GM19193 (cell line): Measurements from ENCODE around the gene PPP1R14C.

ENCODE experiments used
- POLR2A ChIP-seq: IDR thresholded peaks from 4 replicates; pipeline ENCODE4 v1.6.1; 2011; ENCODE audit not compliant: insufficient read depth, insufficient read length; ENCODE audit errors: extremely low read depth

The PPP1R14C gene

GRCh38 chr6:150198532-150198931, 55.7 kb downstream of the PPP1R14C start:
- TF ChIP-seq POLR2A, result no peak

- no peak for TF ChIP-seq POLR2A
These were observed 56.4 kb downstream of the PPP1R14C start for GRCh38 chr6:150199241-150199640.

- TF ChIP-seq POLR2A, result no peak
These were observed 57.7 kb downstream of the PPP1R14C start for GRCh38 chr6:150200428-150201100.

- TF ChIP-seq POLR2A, result no peak
These were observed 58.4 kb downstream of the PPP1R14C start for GRCh38 chr6:150201285-150201684.

GRCh38 chr6:150201772-150202329, 59.0 kb downstream of the PPP1R14C start:
- no peak for TF ChIP-seq POLR2A

- TF ChIP-seq POLR2A, result no peak
These were observed 59.6 kb downstream of the PPP1R14C start for GRCh38 chr6:150202404-150202803.

GRCh38 chr6:150202934-150203333, 60.1 kb downstream of the PPP1R14C start:
- TF ChIP-seq POLR2A, result no peak

GRCh38 chr6:150203378-150203777, 60.5 kb downstream of the PPP1R14C start:
- no peak for TF ChIP-seq POLR2A

GRCh38 chr6:150203871-150204545, 61.2 kb downstream of the PPP1R14C start:
- TF ChIP-seq POLR2A, result no peak

GRCh38 chr6:150204705-150205472, 62.0 kb downstream of the PPP1R14C start:
- TF ChIP-seq POLR2A, result no peak

- TF ChIP-seq POLR2A, result no peak
These were observed 65.2 kb downstream of the PPP1R14C start for GRCh38 chr6:150207931-150208570.

- no peak for TF ChIP-seq POLR2A
These were observed 65.9 kb downstream of the PPP1R14C start for GRCh38 chr6:150208611-150209352.

GRCh38 chr6:150209415-150209814, 66.6 kb downstream of the PPP1R14C start:
- TF ChIP-seq POLR2A, result no peak
